Right lobe of liver (tissue), 6 donors: ENCODE measurements around the gene RPL3. TPM values are rescaled to one million over a fixed set of nuclear protein-coding genes. Genes with fewer than 3 reads are reported as not detected.
"Not testable (repeated sequence)": the region's sequence is repeated elsewhere in the genome, so short reads cannot be mapped to it uniquely, and the experiment has no call there.

Experiments used
- ATAC-seq, 4 donors: fragments of 200-7000 bp; cut with Tn5 transposase; one replicate each; pipeline ENCODE4 v1.9.1; 2020; ENCODE audit warnings: mild to moderate bottlenecking in 4 of 4, moderate library complexity in 4 of 4
- DNase-seq, 3 donors: peaks; one replicate each; pipeline ENCODE4 v3.0.0-alpha.2; 2020
- H3K27ac ChIP-seq, 3 donors: fragments of 200-600 bp; one replicate each; pipeline ENCODE4 v1.8.0; 2022
- H3K27me3 ChIP-seq, 2 donors: fragments of 200-600 bp; one replicate each; pipeline ENCODE4 v1.8.0; 2022
- H3K36me3 ChIP-seq, 4 donors: fragments of 200-600 bp; sonication (generic) in 1 of 4; one replicate each; pipeline versions ENCODE4 v1.5.1 to v1.8.0; 2017 to 2022; ENCODE audit warnings: control low read depth in 1 of 4
- H3K4me1 ChIP-seq, 4 donors: fragments of 200-600 bp; sonication (generic) in 1 of 4; one replicate each; pipeline versions ENCODE4 v1.5.1 to v1.8.0; 2017 to 2022; ENCODE audit warnings: control low read depth in 1 of 4
- H3K4me3 ChIP-seq, 3 donors: fragments of 200-600 bp; one replicate each; pipeline ENCODE4 v1.8.0; 2022
- H3K9me3 ChIP-seq, 4 donors: fragments of 200-600 bp; sonication (generic) in 1 of 4; one replicate each; pipeline versions ENCODE4 v1.5.1 to v1.8.0; 2017 to 2022; ENCODE audit warnings: control low read depth in 1 of 4
- CTCF ChIP-seq, 4 donors: fragments of 200-600 bp in 3 of 4; fragments of 450-650 bp in 1 of 4; IDR thresholded peaks; one replicate each; pipeline versions ENCODE4 v1.5.1 to v1.8.0; 2016 to 2022; ENCODE audit warnings: antibody characterized with exemption in 4 of 4, mild to moderate bottlenecking in 2 of 4
- POLR2A ChIP-seq: fragments of 450-650 bp; IDR thresholded peaks from one replicate; pipeline ENCODE4 v1.6.1; 2017; ENCODE audit warnings: antibody characterized with exemption, mild to moderate bottlenecking
- WGBS: methylation state at CpG from one replicate; pipeline ENCODE4 v1.1.6; 2018; ENCODE audit warnings: low coverage, low lambda C conversion rate; ENCODE audit not compliant: insufficient coverage; ENCODE audit errors: missing lambda C conversion rate; 5-methylcytosine and 5-hydroxymethylcytosine counted together
- intact Hi-C, 2 donors: fragments of 100-400 bp; cut with DNase I; formaldehyde crosslinking; loops; one replicate each; pipeline versions ENCODE4 v1.11.2 to v1.14.1; 2022
- total RNA-seq, 6 experiments: library from RNA; depleted of rRNA in 2 of 6; stranded (reverse); fragments of >200 nt in 2 of 6; fragmentation: NEBNext Ultra II Directional in 3 of 6; extraction: Animal tissue kit (Norgen Biotek cat#: 25700) in 3 of 6; gene quantifications; one replicate each; pipeline versions ENCODE4 v1.1.0 to v1.2.4, GENCODE V29; 2016 to 2023
- donor health status: DM: no; HTN: yes; CAD: no.
- donor health status: DM: no; HTN: no; CAD: no.
- donor health status: DM: no; HTN: no; CAD: no.
- donor health status: DM: no; HTN: yes; CAD: no.
- donor health status: DM: no; HTN: yes; CAD: no.

RPL3 gene
- total RNA-seq, 6 experiments from 2014 or later: 648 to 905 (median 743) TPM

DNA sequence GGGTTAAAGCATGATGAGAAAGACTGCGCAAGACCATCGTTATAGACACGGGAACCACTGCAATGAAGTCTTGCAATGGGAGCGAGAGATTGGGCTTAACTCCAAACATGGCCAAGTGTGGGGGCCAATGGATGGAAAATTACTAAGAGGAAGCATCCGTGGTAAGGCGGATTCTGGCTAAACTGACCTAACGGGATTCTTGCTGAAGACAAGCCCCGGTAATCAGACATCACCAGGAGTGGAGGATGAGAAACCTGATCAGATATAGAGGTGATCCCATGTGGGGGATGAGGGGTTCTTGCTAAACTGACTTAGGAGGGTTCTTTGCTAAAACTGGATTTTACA lies 24.6 kb upstream of the RPL3 start:
- Histone ChIP-seq H3K36me3 (no peaks in the 10 kb centered on the region), H3K27me3 (no peaks in the 10 kb centered on the region), H3K9me3 (no peaks in the 10 kb centered on the region), H3K27ac (no peak overlapping the region), H3K4me1 (peaks cover 0 to 3% (median 0%) of the 10 kb centered on the region in 4 donors), H3K4me3 (no peak overlapping the region)
- ATAC-seq: no peak
- intact Hi-C loops: no loop called here
- TF ChIP-seq POLR2A (no peak), CTCF (IDR thresholded peaks at IDR 0.05) (no peak)
- no peak for DNase-seq
- WGBS: 67% methylated on average over 8 of the region's 8 CpGs

- peak; percentile 95 to 100 (median 99) for ATAC-seq
- intact Hi-C loops: no loop called here
- WGBS: 28% methylated on average over 14 of the region's 15 CpGs
Measured at GRCh38 chr22:39343259-39344045, 24.0 kb upstream of the RPL3 start.

DNA sequence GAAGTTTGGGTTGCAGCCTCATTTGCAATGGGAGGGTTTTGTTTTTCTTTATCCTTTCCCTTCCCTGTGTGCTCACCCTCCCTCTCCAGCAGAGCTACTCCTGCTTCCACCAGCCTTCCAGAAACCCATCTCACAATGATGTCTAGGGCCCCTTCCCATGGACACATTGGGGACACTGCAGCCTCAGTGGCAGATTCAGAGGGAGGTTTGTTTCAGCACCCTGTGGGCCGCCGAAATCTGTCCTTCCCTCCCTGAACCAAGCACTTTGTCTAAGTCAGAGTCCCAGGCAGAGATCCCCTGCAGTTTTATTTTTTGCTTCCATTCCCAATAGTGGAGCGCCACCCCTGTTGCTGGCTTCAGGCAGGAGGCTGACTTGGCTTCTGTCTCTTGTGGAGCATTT lies 21.8 kb upstream of the RPL3 start:
- intact Hi-C loops: no loop called here
- H3K36me3 ChIP-seq: no peaks in the 10 kb centered on the region
- H3K4me1 ChIP-seq: peaks cover 0 to 3% (median 0%) of the 10 kb centered on the region in 4 donors
- ATAC-seq (no peak), DNase-seq (no peak)
- no peak overlapping the region for H3K4me3 ChIP-seq
- H3K27ac ChIP-seq: no peak overlapping the region
- WGBS: no CpG with 5 or more reads among the region's 3 CpGs
- H3K27me3 ChIP-seq: no peaks in the 10 kb centered on the region
- TF ChIP-seq POLR2A: no peak
- TF ChIP-seq CTCF (IDR thresholded peaks at IDR 0.05): no peak
- H3K9me3 ChIP-seq: no peaks in the 10 kb centered on the region

More at GRCh38 chr22:39343259-39344045, 24.0 kb upstream of the RPL3 start:
- no peak overlapping the region for H3K27ac ChIP-seq
- no peaks in the 10 kb centered on the region for H3K36me3 ChIP-seq
- H3K4me1 ChIP-seq: peaks cover 0 to 3% (median 0%) of the 10 kb centered on the region in 4 donors
- TF ChIP-seq CTCF (IDR thresholded peaks at IDR 0.05) (peak; percentile 59 to 90 (median 85)), POLR2A (no peak)
- H3K9me3 ChIP-seq: no peaks in the 10 kb centered on the region
- DNase-seq: peak; percentile 64 to 76 (median 67)
- H3K27me3 ChIP-seq: no peaks in the 10 kb centered on the region
- no peak overlapping the region for H3K4me3 ChIP-seq

DNA sequence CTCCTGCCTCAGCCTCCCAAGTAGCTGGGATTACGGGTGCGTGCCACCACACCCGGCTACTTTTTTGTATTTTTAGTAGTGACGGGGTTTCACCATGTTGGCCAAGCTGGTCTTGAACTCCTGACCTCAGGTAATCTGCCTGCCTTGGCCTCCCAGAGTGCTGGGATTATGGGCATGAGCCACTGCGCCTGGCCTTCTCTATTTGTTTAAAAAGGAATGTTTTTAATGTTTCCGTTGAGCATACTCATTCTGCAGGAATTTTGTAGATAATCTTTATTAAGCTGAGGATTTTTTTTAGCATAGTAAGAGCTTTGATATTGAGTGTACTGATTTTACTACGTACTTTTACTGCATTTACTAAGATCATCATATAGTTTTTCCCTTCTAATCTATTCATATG lies 20.4 kb upstream of the RPL3 start:
- H3K36me3 ChIP-seq, H3K27ac ChIP-seq, H3K4me1 ChIP-seq, DNase-seq, intact Hi-C loops, H3K27me3 ChIP-seq, H3K4me3 ChIP-seq, H3K9me3 ChIP-seq, ATAC-seq: not testable (repeated sequence)
- WGBS: 87% methylated on average over 6 of the region's 7 CpGs

DNA sequence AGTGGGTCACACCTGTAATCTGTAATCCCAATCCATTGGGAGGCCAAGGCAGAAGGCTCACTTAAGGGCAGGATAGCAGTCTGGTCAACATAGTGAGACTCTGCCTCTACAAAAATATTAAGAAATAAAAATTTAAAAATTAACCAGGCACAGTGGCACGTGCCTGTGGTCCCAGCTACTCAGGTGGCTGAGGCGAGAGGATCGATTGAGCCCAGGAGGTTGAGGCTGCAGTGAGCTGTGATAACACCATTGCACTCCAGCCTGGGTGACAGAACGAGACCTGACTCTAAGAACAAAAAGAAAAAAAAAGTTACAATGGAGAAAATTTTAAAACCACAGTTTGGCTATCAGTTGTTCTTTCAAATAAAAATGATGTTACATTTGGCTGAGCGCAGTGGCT lies 17.0 kb upstream of the RPL3 start:
- H3K9me3 ChIP-seq: no peaks in the 10 kb centered on the region
- WGBS: 71% methylated on average over 5 of the region's 5 CpGs
- ATAC-seq: no peak
- no peak overlapping the region for H3K27ac ChIP-seq
- H3K4me1 ChIP-seq: peaks cover 0 to 8% (median 4%) of the 10 kb centered on the region in 4 donors
- no peak overlapping the region for H3K4me3 ChIP-seq
- intact Hi-C loops: no loop called here
- no peak for TF ChIP-seq POLR2A
- TF ChIP-seq CTCF (IDR thresholded peaks at IDR 0.05): no peak
- no peaks in the 10 kb centered on the region for H3K36me3 ChIP-seq
- DNase-seq: no peak
- H3K27me3 ChIP-seq: no peaks in the 10 kb centered on the region
